Mammary epithelial cell (primary cell): Measurements from ENCODE around the gene LRP6.

ENCODE experiments used
- EZH2 ChIP-seq: IDR thresholded peaks from 2 replicates; pipeline ENCODE4 v1.6.1; 2012; ENCODE audit warnings: low read length, inconsistent platforms, borderline replicate concordance
- TF ChIP-seq, protein P1 (sequence below), 2 donors: IDR thresholded peaks in 1 of 2; conservative IDR thresholded peaks in 1 of 2; 2 replicates each; pipeline ENCODE4 v1.5.1; 2011 to 2012; ENCODE audit warnings: inconsistent platforms in 2 of 2, low read length in 2 of 2, mild to moderate bottlenecking in 2 of 2, control low read depth in 1 of 2, low read depth in 1 of 2; ENCODE audit not compliant: insufficient read depth in 1 of 2; ENCODE audit errors: extremely low read depth in 1 of 2

GRCh38 chr12:12178559-12178958, 88.3 kb downstream of the LRP6 start:
- TF ChIP-seq, protein P1, sequence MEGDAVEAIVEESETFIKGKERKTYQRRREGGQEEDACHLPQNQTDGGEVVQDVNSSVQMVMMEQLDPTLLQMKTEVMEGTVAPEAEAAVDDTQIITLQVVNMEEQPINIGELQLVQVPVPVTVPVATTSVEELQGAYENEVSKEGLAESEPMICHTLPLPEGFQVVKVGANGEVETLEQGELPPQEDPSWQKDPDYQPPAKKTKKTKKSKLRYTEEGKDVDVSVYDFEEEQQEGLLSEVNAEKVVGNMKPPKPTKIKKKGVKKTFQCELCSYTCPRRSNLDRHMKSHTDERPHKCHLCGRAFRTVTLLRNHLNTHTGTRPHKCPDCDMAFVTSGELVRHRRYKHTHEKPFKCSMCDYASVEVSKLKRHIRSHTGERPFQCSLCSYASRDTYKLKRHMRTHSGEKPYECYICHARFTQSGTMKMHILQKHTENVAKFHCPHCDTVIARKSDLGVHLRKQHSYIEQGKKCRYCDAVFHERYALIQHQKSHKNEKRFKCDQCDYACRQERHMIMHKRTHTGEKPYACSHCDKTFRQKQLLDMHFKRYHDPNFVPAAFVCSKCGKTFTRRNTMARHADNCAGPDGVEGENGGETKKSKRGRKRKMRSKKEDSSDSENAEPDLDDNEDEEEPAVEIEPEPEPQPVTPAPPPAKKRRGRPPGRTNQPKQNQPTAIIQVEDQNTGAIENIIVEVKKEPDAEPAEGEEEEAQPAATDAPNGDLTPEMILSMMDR (conservative IDR thresholded peaks at IDR 0.05 in 1 of 2, IDR thresholded peaks at IDR 0.05 in 1 of 2; ENCODE audit: extremely low read depth in 1 of 2, insufficient read depth in 1 of 2, low read depth in 1 of 2, low read length in 2 of 2), result no peak
- no peak for TF ChIP-seq EZH2
